Common myeloid progenitor, CD34-positive (primary cell): ENCODE results near the gene POMP.

ENCODE experiments used
- CTCF ChIA-PET: fragments of 350-600 bp; sonication (Branson Sonifier 250); formaldehyde crosslinking; loops from one replicate; lab custom pipeline; 2021; ENCODE audit warnings: antibody characterized with exemption; lab: Charles Lee
- POLR2A ChIA-PET: fragments of 350-600 bp; sonication (Branson Sonifier 250); formaldehyde crosslinking; loops from one replicate; lab custom pipeline; 2021; ENCODE audit warnings: antibody characterized with exemption; lab: Charles Lee
- DNase-seq, 3 donors: peaks; one replicate each; pipeline versions ENCODE4 v3.0.0 to v3.0.0-alpha.2; 2013
- H3K27ac ChIP-seq, 2 experiments: 1 replicate in 1 of 2; 2 replicates in 1 of 2; pipeline ENCODE4 v1.7.0; 2013; ENCODE audit warnings: inconsistent platforms in 2 of 2, low read length in 2 of 2, mild to moderate bottlenecking in 2 of 2, low read depth in 1 of 2, moderate library complexity in 1 of 2; ENCODE audit not compliant: severe bottlenecking in 2 of 2, insufficient read depth in 1 of 2, poor library complexity in 1 of 2
- H3K27me3 ChIP-seq, 5 experiments: replicated peaks in 2 of 5; 1 replicate in 3 of 5; 2 replicates in 2 of 5; pipeline versions ENCODE4 v1.6.1 to v1.7.0; 2013; ENCODE audit warnings: low read length in 4 of 5, mild to moderate bottlenecking in 2 of 5, moderate library complexity in 2 of 5, inconsistent platforms in 1 of 5; ENCODE audit not compliant: insufficient read depth in 5 of 5, control insufficient read depth in 4 of 5
- H3K36me3 ChIP-seq, 4 experiments: 1 replicate in 2 of 4; 2 replicates in 2 of 4; pipeline versions ENCODE4 v1.6.1 to v1.7.0; 2013; ENCODE audit warnings: low read length in 3 of 4, control low read depth in 1 of 4, mild to moderate bottlenecking in 1 of 4; ENCODE audit not compliant: control insufficient read depth in 4 of 4, insufficient read depth in 4 of 4
- H3K4me1 ChIP-seq, 4 experiments: 1 replicate in 3 of 4; 2 replicates in 1 of 4; pipeline versions ENCODE4 v1.6.1 to v1.7.1; 2013; ENCODE audit warnings: low read length in 3 of 4, mild to moderate bottlenecking in 3 of 4, control low read depth in 1 of 4, inconsistent platforms in 1 of 4, moderate library complexity in 1 of 4; ENCODE audit not compliant: control insufficient read depth in 4 of 4, insufficient read depth in 4 of 4; ENCODE audit errors: control extremely low read depth in 1 of 4
- H3K4me3 ChIP-seq, 7 experiments: 1 replicate in 4 of 7; 2 replicates in 3 of 7; pipeline versions ENCODE4 v1.5.1 to v1.7.0; 2013; ENCODE audit warnings: mild to moderate bottlenecking in 7 of 7, low read length in 6 of 7, moderate library complexity in 6 of 7, inconsistent platforms in 2 of 7, low read depth in 2 of 7, control low read depth in 1 of 7; ENCODE audit not compliant: insufficient read depth in 4 of 7, control insufficient read depth in 1 of 7; ENCODE audit errors: extremely low read depth in 1 of 7
- H3K9me3 ChIP-seq, 5 experiments: 1 replicate in 4 of 5; 2 replicates in 1 of 5; pipeline versions ENCODE4 v1.6.1 to v1.7.1; 2013; ENCODE audit warnings: low read length in 4 of 5, mild to moderate bottlenecking in 2 of 5, inconsistent platforms in 1 of 5, low read depth in 1 of 5, moderate library complexity in 1 of 5; ENCODE audit not compliant: control insufficient read depth in 4 of 5, insufficient read depth in 2 of 5; ENCODE audit errors: control extremely low read depth in 1 of 5
- WGBS: methylation state at CpG from one replicate; pipeline ENCODE4 v1.1.5; 2013; ENCODE audit not compliant: insufficient coverage; 5-methylcytosine and 5-hydroxymethylcytosine counted together

Gene POMP

DNA sequence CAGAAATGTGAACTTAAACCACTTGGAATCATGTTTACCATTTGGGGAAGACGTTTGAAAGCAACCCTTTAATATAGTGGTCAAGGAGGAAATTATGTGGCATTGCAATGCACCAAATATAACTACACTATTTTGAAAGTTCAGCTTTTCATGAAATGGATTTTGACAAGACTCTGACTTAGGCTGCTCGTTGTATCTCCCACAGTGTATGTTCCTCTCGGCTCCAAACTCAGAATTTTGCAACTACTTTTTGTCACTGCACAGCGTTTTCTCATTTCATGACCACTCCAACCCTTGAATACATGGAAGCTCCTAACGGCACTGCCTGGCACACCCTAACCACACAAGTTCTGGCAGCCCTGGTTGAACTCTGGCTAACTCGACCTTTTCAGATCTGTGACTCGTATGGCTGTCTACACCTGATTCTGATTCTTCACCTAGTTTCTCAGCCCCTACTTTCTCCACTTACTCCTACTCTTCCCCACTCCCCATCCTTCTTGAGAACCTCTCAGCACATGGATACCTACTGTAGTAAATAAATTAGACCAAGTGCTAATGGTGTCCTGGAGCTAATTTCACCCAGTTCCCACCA lies 7.0 kb upstream of the POMP start:
- peaks cover 0 to 3% (median 0%) of the 10 kb centered on the region in 4 experiments for H3K36me3 ChIP-seq
- H3K9me3 ChIP-seq: no peaks in the 10 kb centered on the region
- H3K4me1 ChIP-seq: peaks cover 0 to 6% (median 2%) of the 10 kb centered on the region in 4 experiments
- CTCF ChIA-PET: interaction anchor here (0.7 to 1.0 kb wide), 3 partner anchors 10 to 15 kb away, joined by 3 read pairs; no protein-coding TSS in a partner anchor
- POLR2A ChIA-PET: no interaction called here
- DNase-seq: no peak
- H3K27ac ChIP-seq: no peak overlapping the region
- 72% methylated on average over 6 of the region's 7 CpGs for WGBS
- no peaks in the 10 kb centered on the region for H3K27me3 ChIP-seq
- H3K4me3 ChIP-seq: no peak overlapping the region

DNA sequence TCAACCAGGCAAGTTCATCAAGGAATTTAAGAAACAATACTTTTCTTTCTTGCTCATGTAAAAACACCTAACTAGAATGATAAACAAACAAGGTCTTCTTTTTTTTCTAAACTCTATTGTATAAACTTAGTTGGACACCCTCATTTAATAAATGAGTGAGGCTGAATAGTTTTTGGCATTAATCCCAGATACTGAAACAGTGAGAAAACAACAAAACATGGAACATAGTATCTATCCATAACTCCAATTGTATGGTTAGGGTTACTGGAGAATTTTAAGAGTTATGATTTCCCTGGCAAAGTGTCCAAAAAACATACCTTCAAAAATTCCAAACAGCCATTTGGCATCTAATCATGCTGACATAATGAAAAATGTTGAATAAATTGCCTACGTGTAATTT lies 5.8 kb upstream of the POMP start:
- Histone ChIP-seq H3K9me3 (no peaks in the 10 kb centered on the region), H3K4me1 (peaks cover 0 to 15% (median 9%) of the 10 kb centered on the region in 4 experiments), H3K27me3 (no peaks in the 10 kb centered on the region), H3K27ac (no peak overlapping the region), H3K4me3 (no peak overlapping the region), H3K36me3 (peaks cover 0 to 3% (median 0%) of the 10 kb centered on the region in 4 experiments)
- WGBS: no CpG with 5 or more reads among the region's 1 CpG
- DNase-seq: no peak
- ChIA-PET POLR2A (no interaction called here), CTCF (interaction anchor here (1.2 kb wide), 1 partner anchor 11 kb away, joined by 4 read pairs; no protein-coding TSS in a partner anchor)

DNA sequence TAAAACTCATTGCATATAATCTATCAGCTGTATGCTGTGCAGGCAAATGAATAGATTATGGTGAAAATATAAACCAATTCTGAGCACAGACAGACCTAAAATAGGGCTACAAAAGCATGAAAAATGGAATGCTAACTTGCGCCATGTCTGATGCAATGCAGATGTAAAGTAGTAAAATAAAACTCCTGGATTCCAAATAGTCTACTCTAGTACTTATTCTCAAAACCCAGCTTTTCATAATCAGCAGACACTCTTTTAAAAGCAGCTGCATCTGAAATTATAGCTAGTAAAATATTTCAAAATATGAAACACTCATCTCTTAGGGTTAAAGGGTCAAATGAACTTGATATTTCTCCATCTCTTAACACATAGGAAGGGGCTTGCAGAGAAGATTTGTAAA lies 4.7 kb upstream of the POMP start:
- no peak overlapping the region for H3K4me3 ChIP-seq
- DNase-seq: no peak
- no CpG with 5 or more reads among the region's 1 CpG for WGBS
- peaks cover 0 to 19% (median 10%) of the 10 kb centered on the region in 4 experiments for H3K4me1 ChIP-seq
- ChIA-PET POLR2A (no interaction called here), CTCF (interaction anchor here (1.2 kb wide), 1 partner anchor 12 kb away, joined by 4 read pairs; no protein-coding TSS in a partner anchor)
- H3K27me3 ChIP-seq: no peaks in the 10 kb centered on the region
- no peak overlapping the region for H3K27ac ChIP-seq
- no peaks in the 10 kb centered on the region for H3K9me3 ChIP-seq
- peaks cover 0 to 3% (median 0%) of the 10 kb centered on the region in 4 experiments for H3K36me3 ChIP-seq

DNA sequence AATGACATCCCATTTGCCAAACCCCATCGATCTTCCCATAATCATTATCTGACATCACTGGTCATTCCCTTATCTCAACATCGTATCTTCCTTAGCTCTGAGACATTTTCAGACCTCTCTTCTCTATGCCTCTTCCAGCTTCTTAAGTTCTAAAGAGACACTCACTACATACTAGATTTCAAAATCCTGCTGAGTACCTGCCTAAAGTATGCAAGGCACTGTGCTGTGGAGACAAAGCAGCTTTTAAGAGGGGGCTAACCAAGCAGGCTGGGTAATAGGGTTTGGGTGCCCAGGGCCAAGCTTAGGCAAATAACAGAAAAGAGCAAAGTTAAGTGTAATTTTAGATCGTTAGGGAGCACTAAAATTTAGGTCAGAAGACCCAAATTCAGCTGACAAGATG lies 3.4 kb upstream of the POMP start:
- peaks cover 7 to 31% (median 17%) of the 10 kb centered on the region in 4 experiments for H3K4me1 ChIP-seq
- no peak overlapping the region for H3K27ac ChIP-seq
- no peak overlapping the region for H3K4me3 ChIP-seq
- no peaks in the 10 kb centered on the region for H3K9me3 ChIP-seq
- no peaks in the 10 kb centered on the region for H3K27me3 ChIP-seq
- DNase-seq: no peak
- CTCF ChIA-PET: interaction anchor here (0.7 to 1.6 kb wide), 6 partner anchors 8 to 331 kb away, joined by 3 to 5 read pairs (median 3); no protein-coding TSS in a partner anchor
- WGBS: 92% methylated on average over 3 of the region's 3 CpGs
- peaks cover 0 to under 1% (median 0%) of the 10 kb centered on the region in 4 experiments for H3K36me3 ChIP-seq
- POLR2A ChIA-PET: no interaction called here

DNA sequence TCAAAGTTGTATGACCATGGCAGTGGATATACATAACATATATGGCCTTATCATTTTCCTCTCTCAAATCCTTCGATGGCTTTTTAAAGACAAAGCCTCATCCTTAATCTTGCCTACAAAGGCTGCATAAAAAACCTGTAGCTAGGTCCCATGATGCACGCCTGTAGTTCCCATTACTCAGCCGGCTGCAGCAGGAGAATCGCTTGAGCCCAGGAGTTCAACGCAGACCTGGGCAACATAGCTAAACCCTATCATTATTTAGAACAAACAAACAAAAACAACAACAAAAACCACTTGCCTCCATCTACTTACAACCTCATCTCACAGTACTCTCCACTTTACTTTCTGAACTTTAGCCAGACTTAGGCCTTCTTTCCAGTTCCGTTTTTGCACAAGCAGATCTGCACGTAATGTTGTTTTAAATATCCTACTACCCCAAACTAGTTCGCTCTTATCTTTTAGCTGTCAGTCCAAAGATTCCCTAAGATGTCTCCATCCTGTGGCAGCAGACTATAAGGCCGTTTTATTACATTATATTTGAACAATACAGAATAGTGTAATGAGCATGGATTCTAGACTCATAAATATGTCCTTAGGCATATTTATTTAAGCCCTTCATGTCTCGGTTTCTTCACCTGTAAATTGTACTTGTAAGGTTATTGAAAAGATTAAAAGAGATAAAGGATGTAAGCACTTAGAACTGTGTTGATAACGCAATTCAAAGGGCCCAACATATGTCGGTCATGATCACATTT lies 969 bp upstream of the POMP start:
- Histone ChIP-seq H3K4me1 (peaks cover 8 to 27% (median 18%) of the 10 kb centered on the region in 4 experiments), H3K9me3 (no peaks in the 10 kb centered on the region), H3K27me3 (no peaks in the 10 kb centered on the region), H3K36me3 (peaks cover 0 to 11% (median 4%) of the 10 kb centered on the region in 4 experiments), H3K27ac (peak overlapping the region; percentile 87 to 92), H3K4me3 (peak overlapping the region in 6 of 7 experiments; percentile 81 to 93 (median 91))
- CTCF ChIA-PET: interaction anchor here (0.9 to 1.8 kb wide), 3 partner anchors 9 to 309 kb away, joined by 3 to 5 read pairs (median 4); partner anchors contain the start of gene SLC46A3
- POLR2A ChIA-PET: interaction anchor here (0.7 kb wide), 1 partner anchor 22 kb away, joined by 3 read pairs; no protein-coding TSS in a partner anchor
- peak; percentile 42 to 60 (median 47) for DNase-seq
- WGBS: 49% methylated on average over 9 of the region's 12 CpGs

DNA sequence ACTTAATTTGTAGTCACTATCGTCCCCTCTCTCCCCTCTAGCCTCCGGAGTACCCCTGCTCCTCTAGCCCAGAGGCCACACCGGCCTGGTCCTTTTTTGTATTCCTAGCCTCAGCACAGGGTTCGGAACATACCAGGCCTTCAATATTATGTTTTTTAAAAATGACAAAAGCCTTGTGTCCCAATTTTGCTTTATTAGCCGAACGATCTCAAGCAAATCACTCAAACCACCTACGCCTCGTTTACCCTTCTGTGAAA lies 463 bp upstream of the POMP start:
- ChIA-PET POLR2A (no interaction called here), CTCF (interaction anchor here (1.0 to 1.8 kb wide), 2 partner anchors 60 to 309 kb away, joined by 3 to 5 read pairs; partner anchors contain the start of gene SLC46A3)
- WGBS: 0% methylated on average over 4 of the region's 8 CpGs
- peak overlapping the region; percentile 87 to 92 for H3K27ac ChIP-seq
- DNase-seq: peak in 1 of 3 donors; percentile 6
- H3K27me3 ChIP-seq: no peaks in the 10 kb centered on the region
- H3K4me3 ChIP-seq: peak overlapping the region in 6 of 7 experiments; percentile 81 to 93 (median 91)
- peaks cover 0 to 16% (median 5%) of the 10 kb centered on the region in 4 experiments for H3K36me3 ChIP-seq
- peaks cover 8 to 27% (median 18%) of the 10 kb centered on the region in 4 experiments for H3K4me1 ChIP-seq
- H3K9me3 ChIP-seq: no peaks in the 10 kb centered on the region
